Measurements from ENCODE around the gene EFCAB11. TPM values are rescaled to one million over a fixed set of nuclear protein-coding genes. Genes with fewer than 3 reads are reported as not detected.

Gene EFCAB11
- total and polyA plus RNA-seq, 2 donors (not counting 1 experiment from before 2014, with no cell fraction given), result 2.6 to 4.0 TPM

- H3K27ac ChIP-seq (ENCODE audit: insufficient read depth, low read length), result no peak overlapping the region
These were observed 106.4 kb downstream of the EFCAB11 start for GRCh38 chr14:89848165-89848564.

GRCh38 chr14:89845346-89845745, 109.2 kb downstream of the EFCAB11 start:
- H3K27ac ChIP-seq (ENCODE audit: insufficient read depth, low read length), result peak overlapping the region; percentile 79
- peaks cover 10% of the 10 kb centered on the region for H3K4me1 ChIP-seq (ENCODE audit: control insufficient read depth, extremely low read depth, insufficient read depth, low read length)
- no peaks in the 10 kb centered on the region for H3K9me3 ChIP-seq (ENCODE audit: control insufficient read depth, insufficient read depth, low read depth, low read length)
- H3K36me3 ChIP-seq (ENCODE audit: control insufficient read depth, insufficient read depth, low read length), result no peaks in the 10 kb centered on the region
- DNase-seq (ENCODE audit: low read depth in 2 of 2), result peak; percentile 96 to 97
- no peak overlapping the region for H2AFZ ChIP-seq (ENCODE audit: low read length)
- H3K79me2 ChIP-seq (ENCODE audit: control insufficient read depth, insufficient read depth, low read length), result no peaks in the 10 kb centered on the region
- no peak overlapping the region for H3K9ac ChIP-seq (ENCODE audit: insufficient read depth, low read length)
- peak overlapping the region; percentile 16 for H3K4me2 ChIP-seq (ENCODE audit: extremely low read depth, insufficient read depth, low read length)
- no peak overlapping the region for H3K4me3 ChIP-seq (replicated peaks in 1 of 4; ENCODE audit: control extremely low read depth in 1 of 4, insufficient read depth in 1 of 4, low read depth in 3 of 4, low read length in 4 of 4)
- H3K27me3 ChIP-seq (ENCODE audit: control insufficient read depth, insufficient read depth, low read length), result no peaks in the 10 kb centered on the region
- H4K20me1 ChIP-seq (ENCODE audit: control insufficient read depth, extremely low read depth, insufficient read depth, low read length), result no peaks in the 10 kb centered on the region
- TF ChIP-seq EZH2 (IDR thresholded peaks at IDR 0.05; ENCODE audit: low read length, missing control alignments) (no peak), CTCF (conservative IDR thresholded peaks at IDR 0.05 in 1 of 2, IDR thresholded peaks at IDR 0.05 in 1 of 2; ENCODE audit: low read depth in 1 of 2, low read length in 2 of 2) (no peak)

More at GRCh38 chr14:89848165-89848564, 106.4 kb downstream of the EFCAB11 start:
- Histone ChIP-seq H3K27me3 (ENCODE audit: control insufficient read depth, insufficient read depth, low read length) (no peaks in the 10 kb centered on the region), H3K36me3 (ENCODE audit: control insufficient read depth, insufficient read depth, low read length) (no peaks in the 10 kb centered on the region), H3K9ac (ENCODE audit: insufficient read depth, low read length) (no peak overlapping the region), H3K9me3 (ENCODE audit: control insufficient read depth, insufficient read depth, low read depth, low read length) (no peaks in the 10 kb centered on the region), H3K4me3 (replicated peaks in 1 of 4; ENCODE audit: control extremely low read depth in 1 of 4, insufficient read depth in 1 of 4, low read depth in 3 of 4, low read length in 4 of 4) (no peak overlapping the region), H2AFZ (ENCODE audit: low read length) (no peak overlapping the region), H3K79me2 (ENCODE audit: control insufficient read depth, insufficient read depth, low read length) (no peaks in the 10 kb centered on the region), H3K4me1 (ENCODE audit: control insufficient read depth, extremely low read depth, insufficient read depth, low read length) (peaks cover 10% of the 10 kb centered on the region), H3K4me2 (ENCODE audit: extremely low read depth, insufficient read depth, low read length) (no peak overlapping the region), H4K20me1 (ENCODE audit: control insufficient read depth, extremely low read depth, insufficient read depth, low read length) (no peaks in the 10 kb centered on the region)
- TF ChIP-seq EZH2 (IDR thresholded peaks at IDR 0.05; ENCODE audit: low read length, missing control alignments) (no peak), CTCF (conservative IDR thresholded peaks at IDR 0.05 in 1 of 2, IDR thresholded peaks at IDR 0.05 in 1 of 2; ENCODE audit: low read depth in 1 of 2, low read length in 2 of 2) (peak; percentile 64 to 76)
- DNase-seq (ENCODE audit: low read depth in 2 of 2), result peak; percentile 39 to 62

- no peaks in the 10 kb centered on the region for H3K27me3 ChIP-seq (ENCODE audit: control insufficient read depth, insufficient read depth, low read length)
- H3K4me2 ChIP-seq (ENCODE audit: extremely low read depth, insufficient read depth, low read length), result no peak overlapping the region
- H3K9ac ChIP-seq (ENCODE audit: insufficient read depth, low read length), result no peak overlapping the region
- H2AFZ ChIP-seq (ENCODE audit: low read length), result no peak overlapping the region
- no peaks in the 10 kb centered on the region for H3K79me2 ChIP-seq (ENCODE audit: control insufficient read depth, insufficient read depth, low read length)
- peak overlapping the region; percentile 79 for H3K27ac ChIP-seq (ENCODE audit: insufficient read depth, low read length)
- peaks cover 8% of the 10 kb centered on the region for H3K4me1 ChIP-seq (ENCODE audit: control insufficient read depth, extremely low read depth, insufficient read depth, low read length)
- H3K9me3 ChIP-seq (ENCODE audit: control insufficient read depth, insufficient read depth, low read depth, low read length), result no peaks in the 10 kb centered on the region
- no peaks in the 10 kb centered on the region for H3K36me3 ChIP-seq (ENCODE audit: control insufficient read depth, insufficient read depth, low read length)
- no peaks in the 10 kb centered on the region for H4K20me1 ChIP-seq (ENCODE audit: control insufficient read depth, extremely low read depth, insufficient read depth, low read length)
- no peak for TF ChIP-seq CTCF (conservative IDR thresholded peaks at IDR 0.05 in 1 of 2, IDR thresholded peaks at IDR 0.05 in 1 of 2; ENCODE audit: low read depth in 1 of 2, low read length in 2 of 2)
- H3K4me3 ChIP-seq (replicated peaks in 1 of 4; ENCODE audit: control extremely low read depth in 1 of 4, insufficient read depth in 1 of 4, low read depth in 3 of 4, low read length in 4 of 4), result no peak overlapping the region
- peak in 1 of 2 donors; percentile 23 for DNase-seq (ENCODE audit: low read depth in 2 of 2)
These were observed 110.0 kb downstream of the EFCAB11 start for GRCh38 chr14:89844508-89844907.

All from fibroblast of lung (primary cell).